ENCODE measurements around the gene TMEM156.

DNA sequence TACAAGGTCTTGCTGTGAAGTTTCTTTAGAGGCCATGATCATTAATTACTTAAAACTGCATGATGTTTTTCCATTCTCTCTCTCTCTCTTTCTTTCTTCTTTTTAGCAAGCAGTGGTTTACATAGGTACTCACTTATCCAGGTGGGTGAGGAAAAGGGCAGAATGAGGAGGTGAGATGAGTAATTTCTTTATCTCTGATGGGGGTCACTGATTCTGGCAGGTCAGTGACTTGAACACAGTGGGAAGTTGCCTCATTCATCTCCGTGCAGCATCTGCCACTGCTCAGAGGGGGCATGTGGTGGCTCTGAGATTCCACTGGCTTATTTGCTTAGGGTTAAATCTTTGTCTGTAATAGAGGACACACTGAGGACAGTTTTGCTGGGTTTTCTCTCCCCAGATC, 102.0 kb downstream of the TMEM156 start:
- TF ChIP-seq TCF12 (IDR thresholded peaks at IDR 0.05; ENCODE audit: low read depth) (no peak), RAD21 (IDR thresholded peaks at IDR 0.05; ENCODE audit: low read depth) (no peak), ZBTB7A (IDR thresholded peaks at IDR 0.05; ENCODE audit: low read depth) (no peak), EP300 (IDR thresholded peaks at IDR 0.05; ENCODE audit: borderline replicate concordance) (no peak)
